NCI-H510A treated with DMSO at 0.1 percent for 48 hours (cell line): Measurements from ENCODE around the gene OR5B3.
"Not testable (repeated sequence)": the region's sequence is repeated elsewhere in the genome, so short reads cannot be mapped to it uniquely, and the experiment has no call there.

Experiments
- DNase-seq: peaks from one replicate; lab custom pipeline; 2025; lab: John Stamatoyannopoulos, UW

OR5B3 gene

GRCh38 chr11:58406774-58407173 lies at the start of gene OR5B3:
OR5B3 (minus strand) TSS chr11:58406874; CDS start chr11:58403409, 3,465 bp downstream.
- DNase-seq: no peak

- no peak for DNase-seq
Observed at GRCh38 chr11:58451585-58451984, 44.9 kb upstream of the OR5B3 start.

- DNase-seq: no peak
Observed at GRCh38 chr11:58446294-58446693, 39.6 kb upstream of the OR5B3 start.

- no peak for DNase-seq
Observed at GRCh38 chr11:58444300-58444699, 37.6 kb upstream of the OR5B3 start.

- DNase-seq: no peak
Observed at GRCh38 chr11:58442136-58442535, 35.5 kb upstream of the OR5B3 start, which contains the start of gene OR5B12. OR5B12 (minus strand) TSS chr11:58442236; CDS start chr11:58440151, 2,085 bp downstream.

- no peak for DNase-seq
Observed at GRCh38 chr11:58438486-58438885, 31.8 kb upstream of the OR5B3 start.

- DNase-seq: no peak
Observed at GRCh38 chr11:58434217-58434616, 27.5 kb upstream of the OR5B3 start.

GRCh38 chr11:58433638-58434203 lies 27.0 kb upstream of the OR5B3 start:
- DNase-seq: no peak

GRCh38 chr11:58429273-58429672 lies 22.6 kb upstream of the OR5B3 start:
- DNase-seq: no peak

- no peak for DNase-seq
Observed at GRCh38 chr11:58428021-58428420, 21.3 kb upstream of the OR5B3 start, which contains the start of gene OR5B2. OR5B2 (minus strand) TSS chr11:58428121; CDS start chr11:58423261, 4,860 bp downstream.

- DNase-seq: not testable (repeated sequence)
Observed at GRCh38 chr11:58399622-58400021, 7.1 kb downstream of the OR5B3 start.

- DNase-seq: no peak
Observed at GRCh38 chr11:58395581-58395980, 11.1 kb downstream of the OR5B3 start.

- DNase-seq: no peak
Observed at GRCh38 chr11:58394195-58394594, 12.5 kb downstream of the OR5B3 start.

GRCh38 chr11:58392746-58393145 lies 13.9 kb downstream of the OR5B3 start:
- DNase-seq: no peak

GRCh38 chr11:58391879-58392278 lies 14.8 kb downstream of the OR5B3 start:
- DNase-seq: no peak

- DNase-seq: no peak
Observed at GRCh38 chr11:58390551-58391063, 16.1 kb downstream of the OR5B3 start.

- DNase-seq: no peak
Observed at GRCh38 chr11:58358969-58359368, 47.7 kb downstream of the OR5B3 start, which contains the start of gene OR5B17. OR5B17 (minus strand) TSS chr11:58359069; CDS start chr11:58359069, 0 bp downstream.

- no peak for DNase-seq
Observed at GRCh38 chr11:58354727-58355126, 51.9 kb downstream of the OR5B3 start.
